ENCODE results near the gene ENG.
"Not testable (repeated sequence)": the region's sequence is repeated elsewhere in the genome, so short reads cannot be mapped to it uniquely, and the experiment has no call there.

The ENG gene

DNA sequence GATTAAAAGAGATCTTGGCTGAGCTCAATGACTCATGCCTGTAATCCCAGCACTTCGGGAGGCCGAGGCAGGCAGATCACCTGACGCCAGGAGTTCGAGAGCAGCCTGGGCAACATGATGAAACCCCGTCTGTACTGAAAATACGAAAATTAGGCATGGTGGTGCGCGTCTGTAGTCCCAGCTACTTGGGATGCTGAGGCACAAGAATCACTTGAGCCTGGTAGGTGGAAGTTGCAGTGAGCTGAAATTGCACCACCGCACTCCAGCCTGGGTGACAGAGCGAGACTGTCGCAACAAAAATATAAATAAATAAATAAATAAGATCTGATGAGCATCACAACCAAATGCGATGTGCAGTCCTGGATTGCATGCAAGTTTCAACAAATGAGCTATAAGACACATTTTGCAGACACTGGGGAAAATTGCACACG lies 8.7 kb upstream of the ENG start:
- DNase-seq, result no peak

DNA sequence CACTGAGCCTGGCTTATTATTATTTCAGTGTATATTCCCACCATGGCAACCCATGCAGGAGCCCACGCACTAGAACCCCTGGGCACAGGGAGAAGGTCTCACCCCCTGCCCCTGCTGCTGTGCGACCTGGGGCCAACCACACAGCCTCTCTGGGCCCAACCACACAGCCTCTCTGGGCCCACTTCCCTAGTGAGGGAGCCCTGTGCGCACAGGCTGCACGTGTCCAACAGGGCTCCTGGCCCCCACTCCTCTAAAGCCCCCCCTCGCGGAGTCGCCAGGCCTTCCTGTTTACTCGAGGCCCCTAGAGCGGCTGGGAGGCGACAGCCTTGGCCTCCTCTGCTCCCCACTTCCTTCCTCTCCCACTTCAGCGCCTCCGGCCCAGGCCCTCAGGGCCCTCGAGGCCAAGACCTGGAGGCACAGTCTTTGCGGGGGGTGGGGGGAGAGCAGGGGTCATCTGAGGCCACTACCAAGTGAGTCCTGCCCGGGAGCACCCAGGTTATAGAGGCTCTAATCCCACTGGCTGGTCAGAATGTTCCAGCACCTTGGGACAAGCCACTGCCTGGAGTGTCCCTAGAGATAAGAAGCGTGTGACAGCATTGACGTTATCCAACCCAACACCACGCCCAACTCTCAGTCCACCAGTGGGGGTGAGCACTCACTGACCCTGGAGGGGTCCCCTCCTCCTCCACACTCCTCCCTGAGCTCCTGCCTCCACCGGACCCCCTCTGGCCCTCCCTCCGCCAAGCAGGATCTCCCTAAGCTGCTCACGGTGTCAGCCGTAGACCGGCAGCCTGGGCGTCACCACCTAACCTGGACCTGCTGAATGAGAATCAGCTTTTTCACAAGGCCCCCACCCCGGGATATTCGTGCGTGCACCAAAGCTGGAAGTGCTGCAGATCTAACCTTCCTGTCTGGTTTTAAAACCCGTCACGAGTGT lies 7.9 kb upstream of the ENG start:
- no peak for DNase-seq

DNA sequence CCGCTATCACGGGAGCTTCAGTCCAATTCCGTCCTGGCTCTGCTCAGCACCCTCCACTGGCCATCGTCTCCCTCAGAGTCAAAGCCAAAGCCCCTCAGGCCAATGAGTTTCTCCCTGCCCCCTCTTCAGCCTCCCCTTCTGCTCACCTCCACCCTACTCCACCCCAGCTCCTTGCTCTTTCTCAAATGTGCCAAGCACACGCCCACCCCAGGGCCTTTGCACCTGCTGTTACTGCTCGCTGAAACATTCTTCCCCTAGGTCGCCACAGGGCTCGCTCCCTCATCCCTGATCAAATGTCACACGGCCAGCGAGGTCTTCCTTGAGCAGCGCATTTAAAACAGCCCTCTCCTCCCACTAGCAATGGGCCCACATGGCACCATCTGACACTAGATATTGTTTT lies 6.3 kb upstream of the ENG start:
- DNase-seq, result no peak

DNA sequence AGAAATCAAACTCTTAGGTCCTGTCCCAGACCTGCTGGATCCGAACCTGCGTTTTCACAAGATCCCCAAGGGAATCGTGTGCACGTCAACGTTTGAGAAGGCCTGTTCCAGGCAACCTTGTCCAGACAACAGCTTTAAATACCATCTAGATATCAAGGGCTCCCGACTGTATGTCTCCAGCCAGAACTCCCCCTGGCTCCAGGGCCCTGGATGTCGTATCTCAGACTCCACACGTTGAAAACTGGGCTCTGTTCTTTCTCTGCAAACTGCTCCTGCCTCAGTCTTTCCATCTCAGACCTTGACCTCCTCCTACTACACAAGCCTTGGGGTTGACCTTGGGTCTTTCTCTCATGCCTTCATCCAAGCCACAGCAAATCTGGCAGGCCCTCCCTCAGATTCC lies 5.8 kb upstream of the ENG start:
- DNase-seq, result no peak

DNA sequence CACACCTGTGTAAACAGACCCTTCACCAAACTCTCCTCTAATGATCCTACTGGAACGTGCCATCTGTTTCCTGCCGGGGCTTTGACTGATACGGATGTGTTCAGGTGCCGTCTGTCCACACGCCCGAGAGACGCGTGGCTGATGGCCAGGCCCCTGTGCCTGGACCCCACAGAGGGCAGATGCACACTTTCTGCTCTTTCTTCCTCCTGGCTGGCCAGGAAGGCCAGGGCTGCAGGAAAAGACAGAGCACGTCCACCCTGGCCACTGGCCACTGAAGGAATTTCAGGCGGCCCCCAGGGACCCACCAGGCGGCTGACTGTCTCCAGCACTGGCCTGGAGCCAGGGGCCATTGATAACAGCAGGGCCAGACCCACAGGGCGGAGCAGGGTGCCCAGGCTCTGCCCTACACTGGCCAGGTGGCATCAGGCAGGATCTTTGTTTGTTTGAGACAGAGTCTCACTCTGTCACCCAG lies 3.6 kb upstream of the ENG start:
- DNase-seq, result no peak

DNA sequence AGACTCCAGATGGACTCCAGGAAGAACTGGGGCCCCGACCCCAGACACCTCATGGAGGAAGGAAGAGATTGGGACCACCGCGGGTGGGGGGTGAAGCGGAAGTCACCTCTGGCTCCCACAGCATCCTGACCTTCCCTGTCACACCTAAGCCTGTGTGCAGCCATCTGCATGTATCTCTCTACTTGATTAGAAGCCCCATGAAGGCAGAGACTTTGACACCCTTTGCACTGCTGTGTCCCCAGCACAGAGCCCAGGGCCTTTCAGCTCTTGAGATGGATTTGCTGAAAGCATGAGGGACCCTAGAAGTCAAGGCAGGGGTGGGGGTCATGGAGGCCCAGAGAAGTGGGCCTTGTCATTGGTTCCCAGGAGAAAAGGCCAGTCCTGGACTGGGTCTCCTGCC lies 2.8 kb upstream of the ENG start:
- no peak for DNase-seq

DNA sequence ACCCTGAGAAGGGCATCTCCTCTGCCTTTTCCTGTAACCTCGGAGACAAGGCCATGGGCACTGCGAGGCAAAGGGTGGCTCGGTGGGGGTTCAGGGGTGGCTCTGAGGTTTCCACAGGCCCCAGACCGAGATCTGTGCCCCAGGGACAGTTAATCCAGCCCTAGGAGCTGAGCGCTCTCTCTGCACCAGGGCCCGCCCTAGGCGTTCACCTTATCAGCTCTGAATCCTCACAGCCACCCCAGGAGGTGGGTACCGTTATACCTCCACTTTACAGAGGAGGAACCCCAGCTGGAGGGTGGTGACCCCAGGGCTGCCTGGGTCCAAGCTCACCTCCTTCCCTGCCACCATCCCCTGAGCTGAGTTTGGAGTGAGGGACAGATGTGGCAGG lies 2.3 kb upstream of the ENG start:
- DNase-seq, result no peak

DNA sequence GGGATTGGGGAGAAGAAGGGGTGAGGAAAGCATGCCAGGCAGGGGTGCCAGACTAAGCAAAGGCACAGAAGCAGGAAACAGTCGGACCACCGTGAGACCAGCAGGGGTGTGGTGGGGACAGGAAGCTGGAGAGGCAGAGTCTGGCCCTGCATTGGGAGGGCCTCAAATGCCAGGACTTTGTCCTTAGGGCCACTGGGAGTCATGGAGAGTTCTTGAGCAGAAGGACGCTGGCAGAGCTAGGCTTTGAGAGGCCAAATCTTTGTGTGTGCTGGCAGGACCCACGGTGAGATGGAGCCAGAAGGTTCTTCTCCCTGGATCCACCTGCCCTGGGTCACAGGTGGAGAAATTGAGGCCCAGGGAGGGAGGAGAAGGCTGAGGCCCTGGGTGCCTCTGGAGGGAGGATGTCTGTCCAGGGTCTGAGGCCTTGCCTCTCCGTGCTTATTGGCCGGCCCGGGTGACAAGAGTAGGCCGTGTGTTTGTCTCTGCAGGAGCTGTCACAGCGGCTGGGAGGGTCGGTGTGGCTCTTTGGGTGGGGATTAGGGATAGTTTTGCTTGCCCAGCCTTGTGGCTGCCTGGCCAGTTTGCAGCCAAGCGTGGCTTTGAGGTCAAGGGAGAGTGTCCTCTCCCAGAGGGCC lies 1.8 kb upstream of the ENG start:
- DNase-seq, result no peak

DNA sequence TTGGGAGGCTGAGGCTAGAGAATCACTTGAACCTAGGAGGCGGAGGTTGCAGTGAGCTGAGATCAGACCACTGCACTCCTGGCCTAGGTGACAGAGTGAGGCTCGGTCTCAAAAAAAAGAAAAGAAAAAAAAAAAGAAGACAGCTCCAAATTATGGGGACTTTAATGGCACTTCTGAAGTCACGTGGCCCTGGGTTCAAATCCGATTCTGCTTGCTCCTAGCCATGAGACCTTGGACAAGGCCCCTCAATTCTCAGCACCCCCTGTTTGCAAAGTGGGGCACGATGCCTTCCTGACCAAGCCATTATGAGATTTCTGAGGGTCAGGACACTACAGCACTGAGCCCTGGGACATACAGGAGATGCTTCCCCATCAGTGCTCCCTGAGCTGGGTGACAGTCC lies 1.1 kb upstream of the ENG start:
- no peak for DNase-seq

DNA sequence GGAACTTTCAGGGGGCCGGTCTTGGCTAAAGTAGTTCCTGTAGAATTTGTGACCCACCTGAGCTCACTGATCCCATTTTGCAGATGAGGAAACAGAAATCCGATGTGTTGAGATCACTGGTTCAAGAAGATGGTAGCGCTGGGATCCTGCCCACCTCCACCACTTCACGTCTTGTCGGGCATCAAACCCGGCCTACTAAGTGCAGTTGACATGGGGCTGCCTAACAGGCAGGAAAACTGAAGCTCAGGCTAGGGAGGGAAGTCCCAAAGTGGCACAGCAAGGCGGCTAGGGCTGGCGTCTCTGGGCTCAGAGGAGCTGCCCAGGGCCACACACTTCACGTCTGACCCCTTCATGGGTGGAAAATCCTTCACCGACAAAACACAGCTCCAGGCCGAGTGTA lies 502 bp upstream of the ENG start:
- DNase-seq, result no peak

DNA sequence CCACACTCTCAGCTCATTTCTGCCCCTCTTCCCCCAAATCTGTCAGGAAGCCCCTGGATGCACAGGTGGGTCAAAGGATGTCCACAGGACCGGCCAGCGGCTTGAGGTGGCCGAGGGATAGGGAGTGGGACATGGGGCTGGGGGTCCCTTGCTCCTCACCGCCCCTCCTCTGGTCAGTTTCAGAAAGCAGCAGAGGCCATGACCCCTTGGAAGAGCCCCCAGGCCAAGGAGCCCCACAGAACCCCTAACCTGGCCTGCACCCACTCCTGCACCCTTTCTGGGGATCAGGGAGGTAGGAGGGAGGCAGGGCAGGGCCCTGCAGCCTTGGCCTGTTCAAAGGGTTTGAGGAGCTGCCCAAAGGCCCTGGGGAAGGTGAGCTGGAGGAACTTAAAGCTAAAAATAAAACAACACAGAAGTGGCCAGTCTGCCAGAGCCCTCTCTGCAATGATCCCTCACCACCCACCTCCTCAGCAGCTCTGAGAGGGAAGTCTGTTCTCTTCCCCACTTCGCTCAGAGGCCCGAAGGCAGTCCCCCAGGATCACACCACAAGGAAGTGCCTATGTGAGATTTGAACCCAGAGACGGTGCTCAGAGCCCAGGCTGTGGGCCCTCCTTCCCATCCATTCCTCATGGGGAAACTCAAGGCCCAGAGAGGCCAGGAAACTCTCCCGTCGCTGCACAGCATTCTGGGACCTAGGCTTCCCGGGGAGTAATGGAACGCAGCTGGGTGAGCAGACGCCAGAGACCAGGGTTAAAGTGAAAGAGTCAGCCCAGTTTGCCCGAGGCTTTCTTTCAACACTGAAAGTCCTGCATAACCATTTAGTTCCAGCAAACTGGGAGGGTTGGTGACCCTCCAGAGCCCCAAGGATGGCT lies 910 bp downstream of the ENG start:
- no peak for DNase-seq

DNA sequence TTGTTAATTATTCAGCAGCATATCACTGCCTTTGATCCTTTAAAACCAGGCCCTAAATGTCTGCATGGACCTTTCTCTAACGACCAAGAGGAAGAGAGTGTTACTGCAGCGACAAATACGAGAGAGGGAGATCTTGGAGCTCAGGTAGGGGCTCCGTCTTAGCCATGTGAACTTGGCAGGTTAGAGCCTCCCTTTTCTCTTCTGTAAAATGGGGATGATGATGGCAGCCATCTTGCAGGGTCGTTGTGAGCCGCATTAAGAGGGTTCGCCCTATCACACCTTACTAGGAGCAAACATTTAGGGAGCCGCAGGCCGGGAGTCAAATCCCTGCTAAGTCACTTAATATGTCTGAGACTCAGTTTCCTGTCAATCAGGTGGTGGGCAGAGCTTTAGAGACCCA lies 1.6 kb downstream of the ENG start:
- no peak for DNase-seq

DNA sequence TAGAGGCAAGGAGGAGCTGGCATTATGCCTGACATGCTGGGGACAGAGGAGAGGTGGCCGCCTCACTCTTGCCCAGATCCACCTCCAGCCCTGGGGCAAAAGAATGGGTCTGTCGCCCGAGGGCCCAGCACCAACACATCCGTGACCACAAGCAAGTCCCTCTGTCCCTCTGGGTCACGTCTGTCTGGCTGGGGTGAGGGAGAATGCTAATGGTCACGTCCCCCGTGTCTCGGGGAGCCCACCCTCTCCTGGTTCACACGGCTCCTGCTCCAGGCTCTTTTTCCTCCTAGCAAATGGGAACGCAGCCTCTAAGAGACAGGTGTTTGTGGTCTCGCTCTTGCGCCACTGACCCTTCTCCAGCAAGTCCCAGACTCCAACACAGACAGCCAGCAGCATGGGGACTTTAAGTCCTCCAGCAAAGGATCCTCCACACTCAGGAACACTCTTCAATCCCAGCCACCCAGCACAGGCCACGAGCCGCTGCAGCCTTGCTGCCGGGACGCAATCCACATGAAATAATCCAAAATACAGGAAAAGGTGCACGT lies 4.1 kb downstream of the ENG start:
- no peak for DNase-seq

DNA sequence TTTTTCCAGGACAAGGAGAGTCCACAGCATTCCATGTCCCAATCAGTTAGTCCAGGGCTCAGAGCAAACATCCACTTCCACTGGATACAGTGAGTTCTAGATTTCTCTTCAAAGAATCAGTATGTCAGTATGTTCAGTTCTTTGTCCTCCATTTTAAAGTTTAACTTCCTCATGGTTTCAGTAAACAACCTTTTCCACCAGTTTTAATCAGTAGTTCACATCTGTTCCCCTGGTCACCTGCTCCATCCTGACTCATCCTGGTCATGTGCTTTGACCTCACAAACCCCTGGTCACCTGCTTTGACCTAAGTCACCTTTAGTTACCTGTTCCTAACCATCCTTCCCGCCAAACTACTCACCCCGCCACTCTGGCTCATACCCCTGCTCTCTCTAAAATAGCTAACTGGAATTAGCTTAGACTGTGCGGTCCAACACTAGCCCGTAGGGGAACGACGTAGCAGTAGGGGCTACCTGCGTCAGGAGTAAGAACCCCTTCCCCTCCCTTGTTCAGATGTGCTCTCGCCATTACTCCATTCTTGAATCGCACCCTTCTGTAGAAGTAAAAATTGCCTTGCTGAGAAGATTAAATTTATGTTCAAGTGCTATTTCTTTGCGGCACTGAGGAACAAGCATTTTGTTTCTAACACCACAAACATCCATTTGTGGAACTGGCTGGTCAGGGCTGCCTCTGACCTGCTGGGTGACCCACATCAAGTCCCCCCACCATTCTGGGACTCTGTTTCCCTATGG lies 5.5 kb downstream of the ENG start:
- no peak for DNase-seq

DNA sequence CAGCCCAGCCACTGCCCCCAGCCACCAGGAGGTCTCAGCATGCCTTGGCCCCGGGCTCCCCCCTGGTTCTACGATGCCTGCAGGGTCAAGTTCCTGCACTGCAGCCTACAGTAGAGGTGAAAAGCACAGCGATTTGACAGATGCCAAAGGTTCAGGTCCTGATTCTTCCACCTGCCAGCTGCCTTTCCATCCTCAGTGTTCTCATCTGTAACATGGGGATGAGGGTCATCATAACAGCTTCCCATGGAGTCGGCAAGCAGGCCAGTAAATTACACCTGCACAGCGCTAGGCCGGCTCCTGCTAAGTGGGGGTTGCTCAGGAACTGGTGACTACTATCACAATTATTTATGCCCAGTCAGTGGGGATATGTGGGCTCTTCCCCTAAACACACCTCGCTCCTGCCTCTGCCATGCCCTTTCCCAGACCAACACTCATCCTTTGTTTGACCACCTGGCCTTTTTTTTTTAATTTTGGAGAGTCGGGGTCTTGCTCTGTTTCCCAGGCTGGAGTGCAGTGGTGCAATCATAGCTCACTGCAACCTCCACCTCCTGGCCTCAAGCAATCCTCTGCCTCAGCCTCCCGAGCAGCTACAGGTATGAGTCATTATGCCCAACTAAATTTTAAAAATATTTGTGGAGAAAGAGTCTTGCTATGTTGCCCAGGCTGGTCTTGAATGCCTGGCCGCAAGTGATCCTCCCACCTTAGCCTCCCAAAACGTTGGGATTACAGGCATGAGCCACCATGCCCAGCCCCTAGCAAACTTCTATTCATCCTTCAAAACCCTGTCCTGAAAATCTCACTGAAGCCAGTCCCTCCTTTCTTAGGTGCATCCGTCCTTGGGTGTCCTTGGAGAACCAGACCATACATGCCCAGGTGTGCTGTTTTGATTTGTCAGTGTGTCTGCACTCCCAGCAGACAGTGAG lies 6.4 kb downstream of the ENG start:
- DNase-seq, result no peak

DNA sequence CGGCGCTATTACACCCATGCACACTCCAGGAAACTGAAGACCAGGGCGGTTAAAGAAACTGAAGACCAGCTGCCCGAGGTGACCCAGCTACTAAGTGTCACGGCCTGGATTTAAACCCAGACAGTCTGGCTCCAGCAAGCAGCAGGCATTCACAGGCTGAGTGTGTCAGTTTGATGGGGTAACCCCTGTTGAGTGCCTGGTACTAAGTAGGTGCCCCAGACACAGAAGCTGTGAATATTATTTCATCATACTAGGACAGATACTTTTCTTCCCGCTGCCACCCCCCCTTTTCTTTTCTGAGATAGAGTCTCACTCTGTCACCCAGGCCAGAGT lies 7.3 kb downstream of the ENG start:
- DNase-seq, result no peak

DNA sequence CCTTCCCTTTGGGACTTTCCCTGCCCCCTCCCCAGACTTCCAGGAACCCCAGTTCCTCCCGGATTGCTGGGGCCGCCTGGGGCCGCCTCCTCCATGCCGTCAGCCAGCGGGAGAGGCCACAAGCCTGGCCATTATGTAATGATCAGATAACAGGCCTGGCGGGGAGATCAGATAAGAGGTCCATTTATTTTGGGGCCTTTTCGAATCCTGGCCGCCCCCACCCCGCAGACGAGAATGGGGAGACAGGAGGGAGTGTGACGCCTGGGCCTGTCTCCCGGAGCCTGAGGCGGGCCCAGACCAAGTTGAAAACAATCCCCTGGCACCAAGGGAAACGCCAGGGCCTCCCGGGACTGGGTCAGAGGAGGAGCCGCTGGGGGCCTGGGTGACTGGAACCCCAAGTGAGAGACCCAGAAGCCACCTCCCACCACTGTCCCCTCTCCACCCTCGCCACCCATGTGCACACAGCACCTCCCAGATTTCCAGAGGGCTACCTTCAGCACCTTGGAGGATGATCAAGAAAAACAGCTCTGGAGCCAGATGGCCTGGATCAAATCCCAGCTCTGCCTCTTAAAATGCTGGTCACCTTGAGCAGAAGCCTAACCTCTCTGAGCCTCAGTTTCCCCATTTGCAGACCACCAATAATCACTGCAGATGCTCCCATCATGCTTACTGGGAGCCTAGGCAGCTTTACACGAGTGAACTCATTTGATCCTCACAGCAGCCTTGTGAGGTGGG lies 7.8 kb downstream of the ENG start:
- DNase-seq, result no peak

DNA sequence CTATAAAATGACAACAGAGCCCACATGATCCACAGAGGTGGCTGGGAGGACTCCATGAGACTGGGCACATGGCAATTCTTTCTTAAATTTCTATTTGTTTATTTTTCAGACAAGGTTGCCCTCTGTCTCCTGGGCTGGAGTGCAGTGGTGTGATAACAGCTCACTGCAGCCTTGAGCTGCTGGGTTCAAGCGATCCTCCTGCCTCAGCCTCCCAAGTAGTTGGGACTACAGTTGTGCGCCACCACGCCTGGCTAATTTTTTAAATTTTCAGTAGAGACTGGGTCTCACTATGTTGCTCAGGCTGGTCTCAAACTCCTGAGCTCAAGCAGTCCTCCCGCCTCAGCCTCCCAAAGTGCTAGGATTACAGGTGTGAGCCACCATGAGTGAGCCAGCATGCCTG lies 8.8 kb downstream of the ENG start:
- not testable (repeated sequence) for DNase-seq

DNA sequence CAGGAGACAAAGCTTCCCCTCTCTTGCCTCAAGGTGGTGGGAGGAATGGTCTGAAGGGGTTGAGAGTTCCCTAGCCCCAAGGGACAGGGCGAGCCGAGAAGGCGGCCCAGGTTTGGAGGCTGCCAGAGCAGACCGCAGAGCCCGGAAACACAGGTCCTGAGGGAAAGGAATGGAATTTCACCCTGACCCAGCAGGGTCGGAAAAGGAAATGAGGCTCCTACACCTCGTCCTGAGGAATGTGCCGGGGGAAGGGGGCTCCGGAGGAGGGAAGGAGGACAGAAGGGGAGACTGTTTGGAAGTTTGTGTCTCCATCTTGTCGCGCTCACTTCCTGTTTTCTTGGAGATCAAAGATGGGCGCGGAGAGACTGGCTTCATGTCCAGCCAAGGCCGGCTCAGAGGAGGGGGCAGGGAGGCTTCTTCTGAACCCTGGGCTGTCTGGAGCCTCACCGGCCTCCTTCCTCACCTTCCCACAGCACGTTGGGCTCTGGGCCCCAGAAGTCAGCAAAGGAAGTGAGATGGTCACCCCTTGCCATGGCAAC lies 9.6 kb downstream of the ENG start:
- DNase-seq, result no peak

DNA sequence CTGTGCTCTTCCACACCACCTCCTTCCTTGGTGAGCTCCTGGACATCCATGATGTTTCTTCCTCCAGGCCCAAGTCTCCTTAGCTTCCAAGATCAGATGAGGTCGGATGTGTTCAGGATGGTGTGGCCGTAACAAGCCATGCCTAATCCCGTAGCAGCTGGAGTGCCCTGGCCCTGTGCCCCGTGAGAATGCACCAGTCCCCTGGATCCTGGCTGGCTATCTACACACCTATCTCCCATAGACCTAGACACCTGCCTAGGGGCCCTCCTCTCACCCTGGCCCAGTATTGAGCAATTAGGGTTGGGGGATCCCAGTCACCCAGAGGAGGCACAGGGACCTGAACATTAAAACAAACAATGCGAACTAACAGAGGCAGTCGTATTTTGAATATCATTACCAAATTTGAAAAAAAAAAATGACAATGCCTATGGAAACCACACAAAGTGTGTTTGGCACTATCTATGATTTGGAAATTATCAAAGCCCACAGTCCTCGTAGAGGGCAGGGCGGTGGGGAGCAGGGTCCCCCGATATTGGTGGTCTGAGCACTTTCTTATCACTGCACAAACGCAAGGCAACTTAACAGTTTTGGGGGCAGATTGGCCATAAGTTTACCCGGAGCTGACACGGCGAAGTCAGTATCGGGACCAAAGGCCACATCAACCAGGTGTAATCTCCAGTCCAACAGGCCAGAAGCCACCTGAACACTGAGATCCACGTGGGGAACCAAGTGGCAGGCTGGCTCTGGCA lies 13.2 kb downstream of the ENG start:
- DNase-seq, result no peak

Data from NK-92 treated with Interleukin-12 subunit alpha and Interleukin-12 subunit beta, amount 100 ng/mL, for 24 hours (cell line).